HepG2 (cell line): Measurements from ENCODE around the gene L3MBTL3. TPM values are rescaled to one million over a fixed set of nuclear protein-coding genes. Genes with fewer than 3 reads are reported as not detected.

ENCODE experiments used
- ATAC-seq: fragments of 200-7000 bp; cut with Tn5 transposase; 3 replicates; pipeline ENCODE4 v1.9.1; 2020; ENCODE audit warnings: mild to moderate bottlenecking, moderate library complexity
- BruUV-seq: library from RNA; stranded (reverse); fragments of 400-500 nt; replicated peaks from 2 replicates; lab custom pipeline; 2021; lab: Mats Ljungman, UMichigan
- CTCF ChIA-PET: fragments of 300-600 bp; formaldehyde crosslinking; extraction: SDS; loops from one replicate; lab custom pipeline; 2021; ENCODE audit warnings: low total read pairs, inconsistent platforms, low intra/inter-chr PET ratio; lab: Yijun Ruan, JAX
- POLR2A ChIA-PET: fragments of 350-600 bp; sonication (Branson Sonifier 250); formaldehyde crosslinking; loops from one replicate; lab custom pipeline; 2020; ENCODE audit warnings: antibody characterized with exemption, inconsistent platforms; lab: Yijun Ruan, JAX
- DNase-seq: peaks from one replicate; pipeline ENCODE4 v3.0.0-alpha.2; 2015; ENCODE audit warnings: low spot score
- FAIRE-seq: peaks from 3 replicates; lab custom pipeline; 2011; peaks lifted over from hg19 to GRCh38; lab: Jason Lieb, UNC
- H2AFZ ChIP-seq: one replicate; pipeline ENCODE4 v1.6.1; 2011; ENCODE audit warnings: low read length, inconsistent platforms
- H3K27ac ChIP-seq: fragments of 300-600 bp; 3 replicates; pipeline ENCODE4 v1.8.0; 2011; ENCODE audit warnings: mixed run types, mild to moderate bottlenecking, mixed read lengths, low read length, inconsistent platforms; ENCODE audit not compliant: insufficient read depth; ENCODE audit errors: extremely low read length
- H3K27me3 ChIP-seq, 2 experiments: fragments of 200-600 bp in 1 of 2; 2 replicates in 1 of 2; 3 replicates in 1 of 2; pipeline versions ENCODE4 v1.6.0 to v1.8.0; 2011; ENCODE audit warnings: low read length in 2 of 2, mild to moderate bottlenecking in 2 of 2, moderate library complexity in 2 of 2, inconsistent platforms in 1 of 2; ENCODE audit not compliant: insufficient read depth in 2 of 2, control insufficient read depth in 1 of 2
- H3K36me3 ChIP-seq, 2 experiments: fragments of 200-600 bp in 1 of 2; replicated peaks in 1 of 2; 2 replicates in 1 of 2; 3 replicates in 1 of 2; pipeline versions ENCODE4 v1.5.1 to v1.8.0; 2011; ENCODE audit warnings: low read length in 2 of 2, inconsistent platforms in 1 of 2; ENCODE audit not compliant: insufficient read depth in 2 of 2, control insufficient read depth in 1 of 2
- H3K4me1 ChIP-seq: 2 replicates; pipeline ENCODE4 v1.5.1; 2012; ENCODE audit warnings: low read length, inconsistent platforms; ENCODE audit not compliant: insufficient read depth
- H3K4me2 ChIP-seq: 2 replicates; pipeline ENCODE4 v1.6.0; 2011; ENCODE audit warnings: low read depth, low read length, inconsistent platforms
- H3K4me3 ChIP-seq, 3 experiments: fragments of 200-600 bp in 1 of 3; sonication (generic), shearing (Covaris generic) in 1 of 3; replicated peaks in 1 of 3; 2 replicates each; pipeline ENCODE4 v1.5.1; 2011 to 2016; ENCODE audit warnings: low read length in 3 of 3, inconsistent platforms in 2 of 3, low read depth in 2 of 3, mild to moderate bottlenecking in 2 of 3, control low read depth in 1 of 3, mixed read lengths in 1 of 3; ENCODE audit not compliant: insufficient read depth in 1 of 3
- H3K79me2 ChIP-seq: one replicate; pipeline ENCODE4 v1.6.1; 2011; ENCODE audit warnings: low read length, inconsistent platforms; ENCODE audit not compliant: insufficient read depth
- H3K9ac ChIP-seq: 2 replicates; pipeline ENCODE4 v1.6.0; 2011; ENCODE audit warnings: mild to moderate bottlenecking, low read depth, low read length, inconsistent platforms; ENCODE audit not compliant: insufficient read depth
- H3K9me3 ChIP-seq: 2 replicates; pipeline ENCODE4 v1.5.1; 2012; ENCODE audit warnings: mild to moderate bottlenecking, low read length
- H4K20me1 ChIP-seq: 2 replicates; pipeline ENCODE4 v1.6.0; 2011; ENCODE audit warnings: inconsistent platforms, mild to moderate bottlenecking, low read length, moderate library complexity; ENCODE audit not compliant: insufficient read depth
- ETV5 ChIP-seq: IDR thresholded peaks from 2 replicates; pipeline ENCODE4 v1.6.1; 2018; ENCODE audit warnings: missing biosample characterization, missing genetic modification reagents, inconsistent platforms, borderline replicate concordance
- HNF1A ChIP-seq, 2 experiments: sonication (generic) in 1 of 2; formaldehyde crosslinking in 1 of 2; IDR thresholded peaks; 2 replicates each; pipeline versions ENCODE4 v1.4.0 to v1.6.1; 2016 to 2020; ENCODE audit warnings: borderline replicate concordance in 1 of 2, low read depth in 1 of 2, mild to moderate bottlenecking in 1 of 2, missing genetic modification reagents in 1 of 2
- KDM3A ChIP-seq: IDR thresholded peaks from 2 replicates; pipeline ENCODE4 v1.6.1; 2018; ENCODE audit warnings: low read depth, missing compliant biosample characterization
- POLR2A ChIP-seq, 2 experiments: IDR thresholded peaks; 2 replicates each; pipeline ENCODE4 v1.6.1; 2011; ENCODE audit warnings: low read depth in 2 of 2, low read length in 2 of 2, mild to moderate bottlenecking in 1 of 2, moderate library complexity in 1 of 2; ENCODE audit not compliant: insufficient read depth in 1 of 2
- TBP ChIP-seq: sonication (generic); formaldehyde crosslinking; IDR thresholded peaks from 2 replicates; pipeline ENCODE4 v1.5.0; 2020; ENCODE audit warnings: missing genetic modification reagents
- TEAD2 ChIP-seq: sonication (generic); formaldehyde crosslinking; IDR thresholded peaks from 2 replicates; pipeline ENCODE4 v1.9.0; 2021; ENCODE audit warnings: missing genetic modification reagents
- WIZ ChIP-seq: sonication (generic); formaldehyde crosslinking; IDR thresholded peaks from 2 replicates; pipeline ENCODE4 v1.5.1; 2020; ENCODE audit warnings: mild to moderate bottlenecking, missing genetic modification reagents
- ZBTB7A ChIP-seq: sonication (generic); formaldehyde crosslinking; IDR thresholded peaks from 2 replicates; pipeline ENCODE4 v1.8.0; 2022; ENCODE audit warnings: mild to moderate bottlenecking, missing genetic modification reagents
- ZFP37 ChIP-seq: sonication (generic); formaldehyde crosslinking; IDR thresholded peaks from 2 replicates; pipeline ENCODE4 v1.4.0; 2020; ENCODE audit warnings: missing genetic modification reagents, borderline replicate concordance
- ZMAT5 ChIP-seq: sonication (generic); formaldehyde crosslinking; IDR thresholded peaks from 2 replicates; pipeline ENCODE4 v1.5.0; 2020; ENCODE audit warnings: mild to moderate bottlenecking, low read depth, missing genetic modification reagents, borderline replicate concordance
- ZNF30 ChIP-seq: sonication (generic); formaldehyde crosslinking; IDR thresholded peaks from 2 replicates; pipeline ENCODE4 v1.5.0; 2020; ENCODE audit warnings: mild to moderate bottlenecking, missing genetic modification reagents
- ZNF337 ChIP-seq: sonication (generic); formaldehyde crosslinking; IDR thresholded peaks from 2 replicates; pipeline ENCODE4 v1.5.1; 2020; ENCODE audit warnings: missing genetic modification reagents, low read depth, mild to moderate bottlenecking, borderline replicate concordance
- ZNF501 ChIP-seq: sonication (generic); formaldehyde crosslinking; IDR thresholded peaks from 2 replicates; pipeline ENCODE4 v1.5.1; 2020; ENCODE audit warnings: mild to moderate bottlenecking, moderate library complexity, missing genetic modification reagents
- ZNF512 ChIP-seq: sonication (generic); formaldehyde crosslinking; IDR thresholded peaks from 2 replicates; pipeline ENCODE4 v1.4.0; 2020; ENCODE audit warnings: mild to moderate bottlenecking, missing genetic modification reagents
- ZNF790 ChIP-seq: sonication (generic); formaldehyde crosslinking; IDR thresholded peaks from 2 replicates; pipeline ENCODE4 v1.8.0; 2022; ENCODE audit warnings: missing genetic modification reagents, mild to moderate bottlenecking, borderline replicate concordance
- ZNF839 ChIP-seq: sonication (generic); formaldehyde crosslinking; IDR thresholded peaks from 2 replicates; pipeline ENCODE4 v1.4.0; 2020; ENCODE audit warnings: missing genetic modification reagents, mild to moderate bottlenecking, borderline replicate concordance
- WGBS: methylation state at CpG from one replicate; pipeline ENCODE4 v1.1.6; 2017; ENCODE audit warnings: low lambda C conversion rate; 5-methylcytosine and 5-hydroxymethylcytosine counted together
- in situ Hi-C: cut with HindIII; loops from 2 replicates; pipeline ENCODE4 v1.10.0; 2017; ENCODE audit warnings: low pct_unique_long_range_greater_than_20kb; ENCODE audit not compliant: extremely low pct_ligation_motif_present
- intact Hi-C: fragments of 100-400 bp; cut with micrococcal nuclease; formaldehyde crosslinking; loops from one replicate; pipeline ENCODE4 v1.10.0; 2022; ENCODE audit not compliant: unreplicated experiment
- polyA plus RNA-seq, 8 experiments: library from polyadenylated mRNA; depleted of rRNA in 3 of 8; stranded (reverse) in 7 of 8; unstranded in 1 of 8; fragments of >200 nt; fragmentation: Illumina TruSeq in 4 of 8; extraction: Trizol in 4 of 8; gene quantifications; 2 replicates each; pipeline versions ENCODE4 v1.2.1 to v1.2.3, GENCODE V29; 2011 to 2016; ENCODE audit warnings: low read depth in 4 of 8, missing spikeins in 1 of 8, mixed read lengths in 1 of 8; ENCODE audit not compliant: insufficient read depth in 1 of 8
- total RNA-seq, 5 experiments: library from RNA; depleted of rRNA; stranded (reverse); fragments of >200 nt; fragmentation: Illumina TruSeq; extraction: Trizol; gene quantifications; 2 replicates each; pipeline ENCODE4 v1.2.3, GENCODE V29; 2016; ENCODE audit warnings: low read depth in 1 of 5

Gene L3MBTL3
- total and polyA plus RNA-seq, 2 of the 13 experiments (the other 11 are each of a cell fraction or from before 2014, with no cell fraction given): 1.5 to 2.5 TPM

- ATAC-seq (no peak), FAIRE-seq (no peak), DNase-seq (no peak)
- Histone ChIP-seq H3K27ac (no peak overlapping the region), H3K4me1 (no peaks in the 10 kb centered on the region), H3K4me3 (no peak overlapping the region), H3K4me2 (no peak overlapping the region), H3K27me3 (0 out of 5 replicates have a peak, but pooled peaks cover 0 to 2% of the 10 kb centered on the region in 2 experiments), H2AFZ (no peak overlapping the region), H3K9ac (no peak overlapping the region), H3K36me3 (no peaks in the 10 kb centered on the region), H3K79me2 (no peaks in the 10 kb centered on the region), H4K20me1 (no peaks in the 10 kb centered on the region), H3K9me3 (no peaks in the 10 kb centered on the region)
- in situ Hi-C loops: no loop called here
- CTCF ChIA-PET: no interaction called here
- WGBS: 4% methylated on average over 4 of the region's 4 CpGs
- POLR2A ChIA-PET: no interaction called here
- intact Hi-C loops: no loop called here
- TF ChIP-seq KDM3A (no peak), TEAD2 (no peak), ZNF512 (CRISPR knock-in tag) (no peak), ZMAT5 (CRISPR knock-in tag) (no peak), POLR2A (IDR thresholded peaks at IDR 0.05; ENCODE audit: insufficient read depth in 1 of 2, low read depth in 2 of 2, low read length in 2 of 2) (no peak), WIZ (CRISPR knock-in tag) (no peak), ZNF839 (CRISPR knock-in tag) (no peak), ZFP37 (CRISPR knock-in tag) (no peak), ZNF501 (CRISPR knock-in tag) (no peak), ETV5 (no peak), ZNF337 (CRISPR knock-in tag) (no peak), ZBTB7A (CRISPR knock-in tag) (no peak), ZNF30 (no peak), HNF1A (IDR thresholded peaks at IDR 0.05; ENCODE audit: low read depth) (no peak), HNF1A (CRISPR knock-in tag; IDR thresholded peaks at IDR 0.05; ENCODE audit: borderline replicate concordance) (no peak), TBP (no peak), ZNF790 (CRISPR knock-in tag) (no peak)
- no TSS peak for BruUV-seq
These were observed 17.6 kb upstream of the L3MBTL3 start for GRCh38 chr6:130000526-130001421.
